Stimulated activated CD8-positive, alpha-beta memory T cell treated with anti-CD3 and anti-CD28 coated beads, Interleukin-7, amount 100 ng/mL, for 4 hours (primary cell): ENCODE data around the gene PRAC1.

Experiments used
- DNase-seq, 2 donors: peaks; one replicate each; pipeline ENCODE4 v3.0.0-alpha.2; 2020; ENCODE audit warnings: low read depth in 2 of 2

PRAC1 gene

GRCh38 chr17:48722201-48722907, at the start of gene PRAC1:
TSS of gene PRAC1 (minus strand) at chr17:48722518. CDS start at chr17:48722392, 126 bp downstream.
- DNase-seq: no peak

- DNase-seq: no peak
Measured at GRCh38 chr17:48770954-48771353, 48.6 kb upstream of the PRAC1 start.

- DNase-seq: no peak
Measured at GRCh38 chr17:48769009-48769675, 46.8 kb upstream of the PRAC1 start.

- DNase-seq: no peak
Measured at GRCh38 chr17:48767263-48767774, 45.0 kb upstream of the PRAC1 start.

GRCh38 chr17:48761114-48761513, 38.8 kb upstream of the PRAC1 start:
- no peak for DNase-seq

GRCh38 chr17:48760411-48760810, 38.1 kb upstream of the PRAC1 start:
- DNase-seq: no peak

- no peak for DNase-seq
Measured at GRCh38 chr17:48759288-48759687, 37.0 kb upstream of the PRAC1 start.

- no peak for DNase-seq
Measured at GRCh38 chr17:48757524-48757961, 35.2 kb upstream of the PRAC1 start.

- DNase-seq: no peak
Measured at GRCh38 chr17:48756830-48757251, 34.5 kb upstream of the PRAC1 start.

GRCh38 chr17:48755356-48755755, 33.0 kb upstream of the PRAC1 start:
- DNase-seq: no peak

- no peak for DNase-seq
Measured at GRCh38 chr17:48754500-48755261, 32.4 kb upstream of the PRAC1 start.

GRCh38 chr17:48753794-48754499, 31.6 kb upstream of the PRAC1 start:
- DNase-seq: no peak

- DNase-seq: no peak
Measured at GRCh38 chr17:48752399-48753288, 30.3 kb upstream of the PRAC1 start.

GRCh38 chr17:48751733-48752398, 29.5 kb upstream of the PRAC1 start:
- no peak for DNase-seq

- DNase-seq: no peak
Measured at GRCh38 chr17:48751172-48751571, 28.9 kb upstream of the PRAC1 start.

- no peak for DNase-seq
Measured at GRCh38 chr17:48749621-48750553, 27.6 kb upstream of the PRAC1 start.

- no peak for DNase-seq
Measured at GRCh38 chr17:48748718-48749566, 26.6 kb upstream of the PRAC1 start.
